DOHH2 (cell line): ENCODE measurements around the gene GPC5.

ENCODE experiments used
- CTCF ChIP-seq: fragments of 200-600 bp; sonication (generic); IDR thresholded peaks from one replicate; pipeline ENCODE4 v1.5.1; 2014; ENCODE audit warnings: antibody characterized with exemption, mild to moderate bottlenecking, low read depth, low read length; ENCODE audit not compliant: poor library complexity, severe bottlenecking
- EZH2phosphoT487 ChIP-seq: fragments of 200-600 bp; sonication (generic); IDR thresholded peaks from 2 replicates; pipeline ENCODE4 v1.6.1; 2017; ENCODE audit warnings: borderline replicate concordance, mild to moderate bottlenecking, antibody characterized with exemption, low read length, moderate library complexity, mixed read lengths

GRCh38 chr13:92514420-92515125, 1116.2 kb downstream of the GPC5 start:
- TF ChIP-seq CTCF (no peak), EZH2phosphoT487 (no peak)
